ENCODE data around the gene EPS8L3. TPM values are rescaled to one million over a fixed set of nuclear protein-coding genes. Genes with fewer than 3 reads are reported as not detected.
A peak's percentile ranks its signal among the peaks of the same experiment; 100 is the strongest.

EPS8L3 gene
- total RNA-seq, 1 donor from 2014 or later: not detected

DNA sequence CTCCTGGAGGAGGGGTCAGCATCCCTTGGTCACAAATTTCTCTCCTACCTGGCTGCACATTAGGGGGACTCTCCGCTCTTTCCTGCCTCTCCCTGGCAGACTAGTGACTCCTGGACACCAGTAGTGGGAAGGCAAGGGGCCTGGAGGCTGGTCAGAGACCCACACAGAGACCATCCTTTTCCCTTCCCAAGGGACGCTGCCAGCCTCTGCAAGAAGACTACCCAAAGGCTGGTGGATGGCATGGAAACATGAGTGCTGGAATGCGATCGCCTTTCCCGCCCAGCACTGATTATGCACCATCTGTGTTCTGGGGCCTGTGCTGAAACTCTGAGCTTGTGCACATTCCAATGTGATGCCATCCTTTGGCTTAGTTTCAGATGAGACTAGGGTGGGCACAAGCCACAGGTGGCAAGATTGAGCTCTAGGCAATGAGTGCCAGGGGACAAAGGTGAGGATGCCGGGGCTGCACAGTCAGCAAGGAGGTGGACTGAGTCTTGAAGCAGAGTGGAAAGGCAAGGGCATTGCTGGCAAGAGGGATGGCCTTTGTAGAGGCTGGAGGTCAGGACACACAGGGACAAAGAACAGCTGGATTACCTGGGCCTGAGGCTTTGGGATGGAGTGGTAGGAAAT lies 12.6 kb upstream of the EPS8L3 start:
- peaks cover 4% of the 10 kb centered on the region for H3K4me1 ChIP-seq
- H3K36me3 Mint-ChIP-seq: no peaks in the 10 kb centered on the region
- no peaks in the 10 kb centered on the region for H3K36me3 ChIP-seq
- peak overlapping the region; percentile 75 for H3K27ac Mint-ChIP-seq
- H3F3A ChIP-seq (ENCODE audit: low read depth): no peaks in the 10 kb centered on the region
- no peak overlapping the region for H3K4me3 Mint-ChIP-seq
- H3K9ac ChIP-seq: no peak overlapping the region
- H2AFZ ChIP-seq (replicated peaks): no peak overlapping the region
- no peaks in the 10 kb centered on the region for H4K20me1 ChIP-seq (ENCODE audit: low read depth)
- H3K9me3 ChIP-seq (ENCODE audit: low read depth): no peaks in the 10 kb centered on the region
- H3K27me3 ChIP-seq: no peaks in the 10 kb centered on the region
- H3K4me1 Mint-ChIP-seq: no peaks in the 10 kb centered on the region
- H3K27me3 Mint-ChIP-seq (ENCODE audit: insufficient read depth, low read depth): peaks cover 9% of the 10 kb centered on the region
- H3K4me3 ChIP-seq: no peak overlapping the region
- H3K27ac ChIP-seq: no peak overlapping the region
- no peak for DNase-seq (ENCODE audit: low spot score)
- H3K9me3 Mint-ChIP-seq: no peaks in the 10 kb centered on the region
- TF ChIP-seq EZH2 (IDR thresholded peaks at IDR 0.05): no peak
- TF ChIP-seq, protein P1, sequence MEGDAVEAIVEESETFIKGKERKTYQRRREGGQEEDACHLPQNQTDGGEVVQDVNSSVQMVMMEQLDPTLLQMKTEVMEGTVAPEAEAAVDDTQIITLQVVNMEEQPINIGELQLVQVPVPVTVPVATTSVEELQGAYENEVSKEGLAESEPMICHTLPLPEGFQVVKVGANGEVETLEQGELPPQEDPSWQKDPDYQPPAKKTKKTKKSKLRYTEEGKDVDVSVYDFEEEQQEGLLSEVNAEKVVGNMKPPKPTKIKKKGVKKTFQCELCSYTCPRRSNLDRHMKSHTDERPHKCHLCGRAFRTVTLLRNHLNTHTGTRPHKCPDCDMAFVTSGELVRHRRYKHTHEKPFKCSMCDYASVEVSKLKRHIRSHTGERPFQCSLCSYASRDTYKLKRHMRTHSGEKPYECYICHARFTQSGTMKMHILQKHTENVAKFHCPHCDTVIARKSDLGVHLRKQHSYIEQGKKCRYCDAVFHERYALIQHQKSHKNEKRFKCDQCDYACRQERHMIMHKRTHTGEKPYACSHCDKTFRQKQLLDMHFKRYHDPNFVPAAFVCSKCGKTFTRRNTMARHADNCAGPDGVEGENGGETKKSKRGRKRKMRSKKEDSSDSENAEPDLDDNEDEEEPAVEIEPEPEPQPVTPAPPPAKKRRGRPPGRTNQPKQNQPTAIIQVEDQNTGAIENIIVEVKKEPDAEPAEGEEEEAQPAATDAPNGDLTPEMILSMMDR (IDR thresholded peaks at IDR 0.05): no peak
- TF ChIP-seq EZH2phosphoT487 (IDR thresholded peaks at IDR 0.05): no peak
- H3K79me2 ChIP-seq (ENCODE audit: low read depth): no peaks in the 10 kb centered on the region
- no peak overlapping the region for H3K4me2 ChIP-seq

DNA sequence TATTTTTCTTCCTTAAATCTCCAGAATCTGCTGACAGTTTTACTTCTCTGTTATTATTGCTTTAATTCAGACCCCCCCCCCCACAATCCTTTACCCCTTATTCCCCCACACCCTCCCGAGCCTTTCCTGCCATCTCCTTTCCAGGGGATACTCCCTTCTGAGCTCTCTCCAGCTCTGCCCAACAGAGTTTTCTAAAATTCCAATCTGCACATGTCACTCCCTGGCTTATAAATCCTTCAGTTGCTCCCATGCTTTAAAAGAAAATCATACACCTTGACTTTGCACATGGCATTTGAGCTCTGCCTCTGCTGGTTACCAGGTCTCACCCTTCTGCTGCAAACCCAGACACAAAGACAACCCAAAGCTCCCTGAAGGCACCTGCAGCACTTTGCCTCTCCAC lies 11.7 kb upstream of the EPS8L3 start:
- H2AFZ ChIP-seq (replicated peaks): no peak overlapping the region
- Mint-ChIP-seq H3K4me3 (no peak overlapping the region), H3K4me1 (peaks cover 5% of the 10 kb centered on the region), H3K27ac (no peak overlapping the region), H3K9me3 (no peaks in the 10 kb centered on the region), H3K27me3 (ENCODE audit: insufficient read depth, low read depth) (peaks cover 9% of the 10 kb centered on the region), H3K36me3 (no peaks in the 10 kb centered on the region)
- no peak overlapping the region for H3K4me2 ChIP-seq
- H3K9me3 ChIP-seq (ENCODE audit: low read depth): no peaks in the 10 kb centered on the region
- TF ChIP-seq, protein P1 (IDR thresholded peaks at IDR 0.05): no peak
- TF ChIP-seq EZH2 (IDR thresholded peaks at IDR 0.05) (no peak), EZH2phosphoT487 (IDR thresholded peaks at IDR 0.05) (no peak)
- no peak overlapping the region for H3K4me3 ChIP-seq
- no peak overlapping the region for H3K9ac ChIP-seq
- no peaks in the 10 kb centered on the region for H3F3A ChIP-seq (ENCODE audit: low read depth)
- no peaks in the 10 kb centered on the region for H3K79me2 ChIP-seq (ENCODE audit: low read depth)
- no peak overlapping the region for H3K27ac ChIP-seq
- no peaks in the 10 kb centered on the region for H3K36me3 ChIP-seq
- H3K4me1 ChIP-seq: peaks cover 7% of the 10 kb centered on the region
- DNase-seq (ENCODE audit: low spot score): no peak
- H4K20me1 ChIP-seq (ENCODE audit: low read depth): no peaks in the 10 kb centered on the region
- H3K27me3 ChIP-seq: no peaks in the 10 kb centered on the region

GRCh38 chr1:109773900-109774485 lies 10.3 kb upstream of the EPS8L3 start:
- H3K4me2 ChIP-seq: no peak overlapping the region
- peak overlapping the region; percentile 19 for H3K4me3 Mint-ChIP-seq
- H3K9me3 Mint-ChIP-seq: no peaks in the 10 kb centered on the region

More at GRCh38 chr1:109773900-109774485, 10.3 kb upstream of the EPS8L3 start:
- Histone ChIP-seq H3K36me3 (no peaks in the 10 kb centered on the region), H3K4me3 (no peak overlapping the region), H3K4me1 (peaks cover 7% of the 10 kb centered on the region), H3K9ac (no peak overlapping the region), H3K79me2 (ENCODE audit: low read depth) (no peaks in the 10 kb centered on the region), H4K20me1 (ENCODE audit: low read depth) (no peaks in the 10 kb centered on the region), H2AFZ (replicated peaks) (no peak overlapping the region), H3K27me3 (no peaks in the 10 kb centered on the region), H3K9me3 (ENCODE audit: low read depth) (no peaks in the 10 kb centered on the region), H3K27ac (no peak overlapping the region), H3F3A (ENCODE audit: low read depth) (no peaks in the 10 kb centered on the region)
- H3K4me1 Mint-ChIP-seq: peaks cover 5% of the 10 kb centered on the region
- TF ChIP-seq EZH2phosphoT487 (IDR thresholded peaks at IDR 0.05) (no peak), EZH2 (IDR thresholded peaks at IDR 0.05) (no peak)
- TF ChIP-seq, protein P1 (IDR thresholded peaks at IDR 0.05): no peak
- DNase-seq (ENCODE audit: low spot score): no peak
- H3K36me3 Mint-ChIP-seq: no peaks in the 10 kb centered on the region
- peaks cover 7% of the 10 kb centered on the region for H3K27me3 Mint-ChIP-seq (ENCODE audit: insufficient read depth, low read depth)
- no peak overlapping the region for H3K27ac Mint-ChIP-seq
